Activated T-helper 1 cell treated with anti-CD3 and anti-CD28 coated beads, Interleukin-12 subunit alpha, Interleukin-12 subunit beta, Interleukin-2, Interleukin-4 antibody, amounts not matched to agents 30 ng/mL and 10 ng/mL and 1 ng/mL, durations not matched to agents 14 hours and 24 hours and 36 hours (primary cell): ENCODE results near the gene ESR2. TPM values are rescaled to one million over a fixed set of nuclear protein-coding genes. Genes with fewer than 3 reads are reported as not detected.
"Not testable (repeated sequence)": the region's sequence is repeated elsewhere in the genome, so short reads cannot be mapped to it uniquely, and the experiment has no call there.

Experiments used
- DNase-seq: peaks from one replicate; pipeline ENCODE4 v3.0.0; 2021; ENCODE audit warnings: low spot score
- H3K27ac Mint-ChIP-seq: one replicate; pipeline ENCODE4 v1.8.0; 2021; ENCODE audit warnings: mild to moderate bottlenecking, mixed read lengths
- H3K27me3 Mint-ChIP-seq: one replicate; pipeline ENCODE4 v1.8.0; 2022; ENCODE audit warnings: mild to moderate bottlenecking, moderate library complexity, mixed read lengths; ENCODE audit not compliant: insufficient read depth
- H3K36me3 Mint-ChIP-seq: one replicate; pipeline ENCODE4 v1.8.0; 2021; ENCODE audit warnings: low read depth, mixed read lengths
- H3K4me1 Mint-ChIP-seq: one replicate; pipeline ENCODE4 v1.8.0; 2021; ENCODE audit warnings: low read depth, mixed read lengths
- H3K4me3 Mint-ChIP-seq: one replicate; pipeline ENCODE4 v1.8.0; 2021; ENCODE audit warnings: mild to moderate bottlenecking, moderate library complexity, mixed read lengths
- H3K9me3 Mint-ChIP-seq: one replicate; pipeline ENCODE4 v1.8.0; 2021; ENCODE audit warnings: mixed read lengths
- intact Hi-C: fragments of 100-400 bp; cut with micrococcal nuclease; formaldehyde crosslinking; loops from one replicate; pipeline ENCODE4 v1.15.1; 2024
- total RNA-seq: library from RNA; stranded (reverse); gene quantifications from 2 replicates; pipeline ENCODE4 v1.2.3, GENCODE V29; 2022

Gene ESR2
- total RNA-seq, 1 donor from 2014 or later = 0.10 TPM

DNA sequence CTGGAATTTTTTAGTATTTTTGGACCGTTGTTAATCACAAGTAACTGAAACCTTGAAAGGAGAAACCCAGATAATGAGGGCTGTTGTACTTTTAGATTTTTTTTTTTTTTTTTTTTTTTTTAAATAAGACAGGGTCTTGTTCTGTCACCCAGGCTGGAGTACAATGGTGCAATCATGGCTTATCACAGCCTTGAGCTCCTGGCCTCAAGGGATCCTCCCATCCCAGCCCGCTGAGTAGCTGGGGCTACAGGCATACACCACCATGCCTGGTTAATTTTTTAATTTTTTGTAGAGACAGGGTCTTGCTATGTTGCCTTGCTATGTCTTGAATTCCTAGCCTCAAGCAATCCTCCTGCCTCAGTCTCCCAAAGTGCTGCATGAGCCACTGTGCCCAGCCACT, 229.7 kb downstream of the ESR2 start:
- Mint-ChIP-seq H3K4me3 (no peak overlapping the region), H3K4me1 (no peaks in the 10 kb centered on the region), H3K27me3 (no peaks in the 10 kb centered on the region), H3K36me3 (peaks cover 11% of the 10 kb centered on the region), H3K27ac (no peak overlapping the region), H3K9me3 (no peaks in the 10 kb centered on the region)
- no peak for DNase-seq
- intact Hi-C loops = no loop called here

- Mint-ChIP-seq H3K27ac (no peak overlapping the region), H3K27me3 (no peaks in the 10 kb centered on the region), H3K36me3 (peaks cover 18% of the 10 kb centered on the region), H3K4me1 (no peaks in the 10 kb centered on the region), H3K4me3 (no peak overlapping the region), H3K9me3 (no peaks in the 10 kb centered on the region)
- intact Hi-C loops = no loop called here
- no peak for DNase-seq
Observed at GRCh38 chr14:64062381-64063115, 231.6 kb downstream of the ESR2 start.

GRCh38 chr14:64061706-64062105, 232.5 kb downstream of the ESR2 start:
- no peak overlapping the region for H3K27ac Mint-ChIP-seq
- no peaks in the 10 kb centered on the region for H3K27me3 Mint-ChIP-seq
- DNase-seq = no peak
- H3K9me3 Mint-ChIP-seq = no peaks in the 10 kb centered on the region
- peaks cover 22% of the 10 kb centered on the region for H3K36me3 Mint-ChIP-seq
- intact Hi-C loops = loop anchor here (2.0 kb wide), 1 partner anchor 241 kb away; no protein-coding TSS in a partner anchor
- H3K4me3 Mint-ChIP-seq = no peak overlapping the region
- H3K4me1 Mint-ChIP-seq = no peaks in the 10 kb centered on the region

DNA sequence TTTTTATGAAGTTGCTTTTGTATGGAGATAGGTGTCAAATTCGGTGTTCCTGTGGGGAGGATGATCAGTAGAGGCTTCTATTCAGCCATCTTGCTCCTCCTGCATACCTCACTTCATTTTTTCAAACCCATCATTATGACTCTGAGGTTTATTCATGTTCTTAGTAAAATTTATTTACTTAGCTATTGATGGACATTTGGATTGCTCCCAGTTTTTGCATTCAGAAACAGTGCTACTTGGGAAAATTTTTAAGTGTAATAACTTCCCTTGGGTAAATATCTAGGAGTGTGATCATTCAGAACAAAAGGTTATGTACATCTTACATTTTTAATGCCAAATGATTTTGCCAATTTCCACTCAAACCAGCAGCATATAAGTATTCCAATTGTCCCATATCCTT, 233.1 kb downstream of the ESR2 start:
- no peak for DNase-seq
- intact Hi-C loops = loop anchor here (2.0 kb wide), 1 partner anchor 242 kb away; no protein-coding TSS in a partner anchor
- H3K27ac Mint-ChIP-seq = no peak overlapping the region
- H3K4me3 Mint-ChIP-seq = no peak overlapping the region
- peaks cover 22% of the 10 kb centered on the region for H3K36me3 Mint-ChIP-seq
- no peaks in the 10 kb centered on the region for H3K4me1 Mint-ChIP-seq
- H3K27me3 Mint-ChIP-seq = no peaks in the 10 kb centered on the region
- H3K9me3 Mint-ChIP-seq = no peaks in the 10 kb centered on the region

DNA sequence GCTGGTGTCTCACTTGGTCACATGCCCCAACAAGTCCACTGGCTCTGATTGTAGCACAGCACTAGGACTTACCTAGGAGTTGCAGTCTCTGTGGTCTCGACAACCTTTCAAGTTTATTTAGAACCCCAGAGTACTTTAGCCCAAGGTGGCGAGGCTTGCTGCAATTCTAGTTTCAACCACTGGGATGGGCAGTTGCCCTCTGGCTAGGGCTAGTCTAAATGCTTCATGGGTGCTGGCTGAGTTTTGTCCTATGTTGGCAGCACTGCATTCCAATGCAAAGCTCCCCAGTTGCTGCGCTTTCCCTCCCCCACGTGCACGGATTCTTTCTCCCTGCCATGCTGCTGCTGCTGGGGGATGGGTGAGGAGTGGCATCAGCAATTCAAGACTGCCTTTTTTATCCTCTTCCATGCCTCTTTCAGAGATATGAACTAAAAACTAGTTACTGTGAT, 233.5 kb downstream of the ESR2 start:
- H3K27ac Mint-ChIP-seq = no peak overlapping the region
- no peak for DNase-seq
- no peaks in the 10 kb centered on the region for H3K27me3 Mint-ChIP-seq
- H3K9me3 Mint-ChIP-seq = no peaks in the 10 kb centered on the region
- no peak overlapping the region for H3K4me3 Mint-ChIP-seq
- H3K36me3 Mint-ChIP-seq = peaks cover 26% of the 10 kb centered on the region
- no peaks in the 10 kb centered on the region for H3K4me1 Mint-ChIP-seq
- intact Hi-C loops = loop anchor here (2.0 kb wide), 1 partner anchor 242 kb away; no protein-coding TSS in a partner anchor

- intact Hi-C loops = loop anchor here (2.0 kb wide), 1 partner anchor 243 kb away; no protein-coding TSS in a partner anchor
- H3K9me3 Mint-ChIP-seq = no peaks in the 10 kb centered on the region
- peaks cover 24% of the 10 kb centered on the region for H3K36me3 Mint-ChIP-seq
- no peaks in the 10 kb centered on the region for H3K27me3 Mint-ChIP-seq
- no peak overlapping the region for H3K4me3 Mint-ChIP-seq
- DNase-seq = no peak
- H3K27ac Mint-ChIP-seq = no peak overlapping the region
- H3K4me1 Mint-ChIP-seq = no peaks in the 10 kb centered on the region
Observed at GRCh38 chr14:64060199-64060545, 234.0 kb downstream of the ESR2 start.

DNA sequence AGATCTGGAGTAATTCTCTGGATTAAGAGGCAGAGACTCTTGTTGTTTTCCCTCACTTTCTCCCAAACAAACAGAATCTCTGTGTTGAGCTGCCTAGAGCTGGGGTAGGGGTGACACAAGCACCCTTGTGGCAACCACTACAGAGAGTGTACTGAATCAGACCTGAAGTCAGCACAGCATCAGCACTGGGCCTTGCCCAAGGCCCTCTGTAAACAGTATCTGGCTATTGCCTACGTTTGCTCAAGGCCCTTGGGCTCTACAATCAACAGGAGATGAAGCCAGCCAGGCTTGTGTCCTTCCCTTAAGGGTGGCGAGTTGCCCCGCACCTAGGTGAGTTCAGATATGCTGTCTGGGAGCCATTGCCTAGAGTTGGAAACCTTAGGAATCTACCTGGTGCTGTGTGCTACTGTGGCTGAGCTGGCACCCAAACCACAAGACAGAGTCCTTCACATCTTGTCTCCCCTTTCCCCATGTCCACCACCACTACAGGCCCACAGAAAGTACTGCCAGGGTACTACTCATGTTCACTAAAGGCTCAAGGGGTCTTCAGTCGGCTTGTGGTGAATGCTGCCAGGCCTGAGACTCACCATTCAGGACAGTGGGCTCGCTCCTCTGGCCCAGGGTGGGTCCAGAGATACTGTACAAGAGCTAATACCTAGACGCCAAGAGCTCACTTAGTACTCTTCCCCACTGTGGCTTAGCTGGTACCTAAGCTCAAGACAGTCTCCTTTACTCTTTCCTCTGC, 234.5 kb downstream of the ESR2 start:
- peaks cover 25% of the 10 kb centered on the region for H3K36me3 Mint-ChIP-seq
- intact Hi-C loops = loop anchor here (2.0 kb wide), 1 partner anchor 243 kb away; no protein-coding TSS in a partner anchor

DNA sequence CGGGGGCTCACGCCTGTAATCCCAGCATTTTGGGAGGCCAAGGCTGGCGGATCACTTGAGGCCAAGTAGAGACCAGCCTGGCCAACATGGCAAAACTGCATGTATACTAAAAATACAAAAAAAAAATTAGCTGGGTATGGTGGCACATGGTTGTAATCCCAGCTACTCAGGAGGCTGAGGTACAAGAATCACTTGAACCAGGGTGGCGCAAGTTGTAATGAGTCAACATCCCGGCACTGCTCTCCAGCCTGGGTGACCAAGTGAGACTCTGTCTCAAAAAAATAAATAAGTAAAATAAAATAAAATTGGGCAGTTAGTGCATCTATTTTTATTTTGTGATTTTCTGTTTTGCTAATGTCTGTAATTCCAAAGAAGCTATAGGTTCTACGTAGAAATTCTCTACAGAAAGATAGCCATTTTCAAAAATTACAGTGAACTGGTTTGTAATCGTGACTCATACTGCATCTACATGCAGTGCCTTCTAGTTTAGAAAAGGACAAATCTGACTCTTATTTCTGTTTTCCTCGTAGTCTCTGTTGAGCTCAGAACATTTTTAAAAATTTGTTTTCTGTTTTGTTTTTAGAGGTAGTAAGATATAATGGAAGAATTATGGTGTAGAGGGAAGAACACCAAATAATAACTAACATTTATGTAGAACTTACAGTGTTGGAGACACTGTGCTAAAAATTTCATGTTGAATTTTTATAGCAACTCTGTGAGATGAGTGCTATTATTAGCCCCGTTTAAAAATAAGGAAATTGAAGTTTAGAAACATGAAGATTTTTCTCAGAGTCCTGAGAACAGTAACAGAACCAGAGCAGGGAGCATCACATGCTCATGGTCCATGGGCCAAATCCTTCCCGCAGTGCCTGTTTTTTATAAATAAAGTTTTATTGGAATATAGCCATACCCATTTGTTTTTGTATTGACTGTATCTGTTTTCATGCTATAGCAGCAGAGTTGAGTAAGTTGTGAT, 240.2 kb downstream of the ESR2 start:
- H3K27me3 Mint-ChIP-seq = no peaks in the 10 kb centered on the region
- peaks cover 36% of the 10 kb centered on the region for H3K36me3 Mint-ChIP-seq
- DNase-seq = no peak
- intact Hi-C loops = no loop called here
- H3K9me3 Mint-ChIP-seq = no peaks in the 10 kb centered on the region
- no peaks in the 10 kb centered on the region for H3K4me1 Mint-ChIP-seq
- H3K4me3 Mint-ChIP-seq = no peak overlapping the region
- no peak overlapping the region for H3K27ac Mint-ChIP-seq

More for the DNA sequence above, 234.5 kb downstream of the ESR2 start:
- H3K27ac Mint-ChIP-seq = no peak overlapping the region
- DNase-seq = no peak
- no peaks in the 10 kb centered on the region for H3K4me1 Mint-ChIP-seq
- H3K9me3 Mint-ChIP-seq = no peaks in the 10 kb centered on the region
- no peaks in the 10 kb centered on the region for H3K27me3 Mint-ChIP-seq
- no peak overlapping the region for H3K4me3 Mint-ChIP-seq

- intact Hi-C loops = no loop called here
- Mint-ChIP-seq H3K4me1 (no peaks in the 10 kb centered on the region), H3K27ac (no peak overlapping the region), H3K27me3 (no peaks in the 10 kb centered on the region), H3K4me3 (no peak overlapping the region), H3K36me3 (peaks cover 28% of the 10 kb centered on the region), H3K9me3 (no peaks in the 10 kb centered on the region)
- no peak for DNase-seq
Observed at GRCh38 chr14:64049616-64050381, 244.4 kb downstream of the ESR2 start.

DNA sequence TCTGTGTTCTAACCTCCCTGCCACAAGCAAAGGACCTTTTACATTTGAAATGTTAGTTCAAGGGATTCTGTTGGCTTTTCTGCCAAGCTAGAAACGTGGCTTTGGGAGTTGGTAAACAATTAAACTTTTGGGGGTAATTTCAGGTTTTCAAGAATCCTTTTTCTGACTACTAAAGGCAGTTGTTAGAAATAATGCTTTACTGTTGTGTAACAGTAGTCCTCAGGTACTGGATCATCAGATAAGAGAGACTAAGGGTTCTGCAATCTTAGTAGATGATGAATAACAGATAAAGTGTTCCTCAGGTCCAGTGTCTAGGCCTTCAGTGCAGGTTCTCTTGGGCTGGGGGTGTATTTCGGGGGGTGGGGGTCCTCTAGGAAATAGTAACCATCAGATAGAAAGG, 249.1 kb downstream of the ESR2 start:
- DNase-seq = no peak
- H3K4me3 Mint-ChIP-seq = no peak overlapping the region
- no peaks in the 10 kb centered on the region for H3K27me3 Mint-ChIP-seq
- no peaks in the 10 kb centered on the region for H3K4me1 Mint-ChIP-seq
- peaks cover 25% of the 10 kb centered on the region for H3K36me3 Mint-ChIP-seq
- H3K9me3 Mint-ChIP-seq = peaks cover 11% of the 10 kb centered on the region
- intact Hi-C loops = no loop called here
- no peak overlapping the region for H3K27ac Mint-ChIP-seq

DNA sequence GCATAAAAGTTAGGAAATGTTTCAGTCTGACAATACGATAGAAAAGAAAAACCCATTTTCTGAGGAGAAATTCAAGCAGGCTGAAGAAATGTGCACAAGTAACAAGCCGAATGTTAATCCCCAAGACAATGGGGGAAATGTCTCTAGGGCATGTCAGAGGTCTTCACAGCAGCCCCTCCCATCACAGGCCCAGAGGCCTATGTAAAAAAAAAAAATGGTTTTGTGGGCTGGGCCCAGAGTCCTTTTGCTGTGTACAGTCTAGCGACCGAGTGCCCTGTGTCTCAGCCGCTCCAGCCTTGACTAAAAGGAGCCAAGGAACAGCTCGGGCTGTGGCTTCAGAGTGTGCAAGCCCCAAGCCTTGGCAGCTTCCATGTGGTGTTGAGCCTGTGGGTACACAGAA, 250.9 kb downstream of the ESR2 start:
- H3K4me1 Mint-ChIP-seq, H3K4me3 Mint-ChIP-seq, H3K27ac Mint-ChIP-seq, intact Hi-C loops, DNase-seq, H3K27me3 Mint-ChIP-seq: not testable (repeated sequence)
- H3K36me3 Mint-ChIP-seq = peaks cover 32% of the 10 kb centered on the region
- H3K9me3 Mint-ChIP-seq = peaks cover 11% of the 10 kb centered on the region

DNA sequence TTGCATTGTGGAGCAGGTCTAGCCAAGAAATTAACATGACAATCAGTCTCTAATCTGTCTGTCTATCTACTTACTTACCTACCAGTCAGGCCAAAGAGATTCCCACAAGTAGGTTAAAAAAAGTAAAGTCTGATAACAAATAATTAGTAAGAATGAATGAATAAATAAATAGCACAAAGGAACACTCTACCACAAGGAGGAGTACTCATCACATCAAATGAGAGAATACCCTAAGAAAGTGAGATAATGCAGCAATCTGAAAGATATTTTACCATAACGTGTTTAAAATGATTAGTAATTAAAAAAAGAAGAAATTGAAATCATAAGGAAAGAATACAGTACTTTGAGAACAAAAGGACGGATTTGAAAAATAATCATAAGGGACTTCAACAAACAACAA, 254.1 kb downstream of the ESR2 start:
- Mint-ChIP-seq H3K36me3 (peaks cover 32% of the 10 kb centered on the region), H3K4me3 (no peak overlapping the region), H3K27ac (no peak overlapping the region), H3K9me3 (peaks cover 11% of the 10 kb centered on the region), H3K4me1 (no peaks in the 10 kb centered on the region), H3K27me3 (no peaks in the 10 kb centered on the region)
- intact Hi-C loops = no loop called here
- DNase-seq = no peak
